ENCODE data around the gene SELENOK. TPM values are rescaled to one million over a fixed set of nuclear protein-coding genes. Genes with fewer than 3 reads are reported as not detected.

SELENOK gene
- total and polyA plus RNA-seq, 2 of the 4 experiments (the other 2 are of a cell fraction): 35.5 to 37.1 TPM

- no peak for TF ChIP-seq RAD21 (IDR thresholded peaks at IDR 0.05; ENCODE audit: low read length)
Observed at GRCh38 chr3:53939813-53940212, 48.2 kb upstream of the SELENOK start (continued).

- H3K4ac ChIP-seq (ENCODE audit: low read depth, low read length): no peak overlapping the region
- TF ChIP-seq RAD21 (IDR thresholded peaks at IDR 0.05; ENCODE audit: low read length) (no peak), MAZ (IDR thresholded peaks at IDR 0.05; ENCODE audit: borderline replicate concordance, low read depth, low read length) (no peak), CHD1 (IDR thresholded peaks at IDR 0.05; ENCODE audit: low read depth, low read length) (no peak), FOS (IDR thresholded peaks at IDR 0.05; ENCODE audit: low read depth, low read length) (no peak)
- H3K27ac ChIP-seq (ENCODE audit: insufficient read depth, low read length): no peak overlapping the region
- CTCF ChIA-PET: interaction anchor here (0.6 to 1.9 kb wide), 7 partner anchors 10 to 87 kb away, joined by 3 to 9 read pairs (median 3); partner anchors contain the start of gene SELENOK
- no peak overlapping the region for H3K14ac ChIP-seq (replicated peaks; ENCODE audit: low read depth, low read length)
- H2AFZ ChIP-seq (replicated peaks; ENCODE audit: low read length, poor library complexity): peak overlapping the region; percentile 12
- POLR2A ChIA-PET (ENCODE audit: unreplicated experiment): no interaction called here
- in situ Hi-C loops (cut with MboI; ENCODE audit: low sequenced_read_pairs): no loop called here
- no peak overlapping the region for H2BK20ac ChIP-seq (ENCODE audit: low read depth, low read length)
- no peak overlapping the region for H2BK5ac ChIP-seq (ENCODE audit: low read depth, low read length, poor library complexity, severe bottlenecking)
- no peak overlapping the region for H3K18ac ChIP-seq (ENCODE audit: low read depth, low read length)
- no peak overlapping the region for H4K91ac ChIP-seq (ENCODE audit: insufficient read depth, low read depth, low read length)
- H3K9me3 ChIP-seq (ENCODE audit: control insufficient read depth, insufficient read depth, low read length): no peaks in the 10 kb centered on the region
- no peaks in the 10 kb centered on the region for H3K27me3 ChIP-seq (ENCODE audit: control insufficient read depth, insufficient read depth, low read length)
- whole genome bisulfite sequencing, 2 experiments (ENCODE audit: extremely low coverage in 2 of 2, insufficient read length in 1 of 2): no CpG with 5 or more reads among the region's 10 CpGs
- no peak overlapping the region for H2BK120ac ChIP-seq (ENCODE audit: low read depth, low read length)
- dilution Hi-C loops (cut with HindIII; ENCODE audit: low sequenced_read_pairs, unreplicated experiment): no loop called here
- H3K4me2 ChIP-seq (ENCODE audit: low read depth, low read length): no peak overlapping the region
- H3K4me3 ChIP-seq (ENCODE audit: insufficient read depth, low read depth, low read length): no peak overlapping the region
- no peak overlapping the region for H4K8ac ChIP-seq (ENCODE audit: low read depth in 2 of 2, low read length in 2 of 2)
- H3K79me1 ChIP-seq (ENCODE audit: low read depth in 1 of 2, low read length in 2 of 2): no peaks in the 10 kb centered on the region
- no TSS peak for BruUV-seq (replicated peaks)
- no peak overlapping the region for H3K23ac ChIP-seq (ENCODE audit: low read depth, low read length)
- ATAC-seq (ENCODE audit: low read depth) (no peak), DNase-seq (no peak)
- H3K9ac ChIP-seq (ENCODE audit: low read depth, low read length): no peak overlapping the region
- no peaks in the 10 kb centered on the region for H3K4me1 ChIP-seq (ENCODE audit: control insufficient read depth, insufficient read depth, low read length)
- H2AK9ac ChIP-seq (replicated peaks; ENCODE audit: low read depth, low read length, poor library complexity): no peak overlapping the region
- no peaks in the 10 kb centered on the region for H4K20me1 ChIP-seq (ENCODE audit: insufficient read depth, low read length)
- intact Hi-C loops (cut with micrococcal nuclease): loop anchor here (10.0 kb wide), 2 partner anchors 486 to 886 kb away; no protein-coding TSS in a partner anchor
- no peak overlapping the region for H3K56ac ChIP-seq (ENCODE audit: extremely low read depth, insufficient read depth, low read length)
- H3K9me1 ChIP-seq (ENCODE audit: insufficient read depth, low read length): no peaks in the 10 kb centered on the region
- H4K5ac ChIP-seq (ENCODE audit: low read depth, low read length): no peak overlapping the region
- no peaks in the 10 kb centered on the region for H3K36me3 ChIP-seq (ENCODE audit: control insufficient read depth, insufficient read depth, low read length)
- H2BK15ac ChIP-seq (ENCODE audit: low read depth, low read length): no peak overlapping the region
- no peak overlapping the region for H2AK5ac ChIP-seq (ENCODE audit: low read depth, low read length)
Observed at GRCh38 chr3:53939086-53939582, 47.5 kb upstream of the SELENOK start.

All from IMR-90 (cell line).